GM13977 (cell line): ENCODE data around the gene TAS1R3.

Experiments
- DNase-seq: peaks from one replicate; pipeline ENCODE4 v3.0.0; 2012; ENCODE audit warnings: low spot score
- CTCF ChIP-seq: IDR thresholded peaks from 2 replicates; pipeline ENCODE4 v1.5.1; 2012; ENCODE audit warnings: mild to moderate bottlenecking, control low read depth; ENCODE audit not compliant: insufficient read depth; ENCODE audit errors: extremely low read depth, missing control alignments
- in situ Hi-C: fragments of 300-500 bp; cut with MboI; formaldehyde crosslinking; loops from one replicate; pipeline ENCODE4 v1.12.0; 2022; ENCODE audit warnings: low sequenced_read_pairs, low pct_unique_long_range_greater_than_20kb, mixed read lengths, inconsistent platforms; ENCODE audit not compliant: unreplicated experiment

The TAS1R3 gene

GRCh38 chr1:1291548-1292441 is 39.3 kb upstream of the TAS1R3 start:
- DNase-seq = peak; percentile 89
- TF ChIP-seq CTCF = peak; percentile 85
- in situ Hi-C loops = no loop called here

GRCh38 chr1:1292442-1292779 is 38.7 kb upstream of the TAS1R3 start:
- in situ Hi-C loops = no loop called here
- TF ChIP-seq CTCF = no peak
- peak; percentile 38 for DNase-seq

- no peak for TF ChIP-seq CTCF
- in situ Hi-C loops = no loop called here
- peak; percentile 43 for DNase-seq
These were observed 38.2 kb upstream of the TAS1R3 start for GRCh38 chr1:1292851-1293250.

- DNase-seq = peak; percentile 50
- no peak for TF ChIP-seq CTCF
- in situ Hi-C loops = no loop called here
These were observed 37.5 kb upstream of the TAS1R3 start for GRCh38 chr1:1293263-1294249.

GRCh38 chr1:1294250-1294890 is 36.7 kb upstream of the TAS1R3 start:
- TF ChIP-seq CTCF = no peak
- DNase-seq = no peak
- in situ Hi-C loops = no loop called here
